CD1c-positive myeloid dendritic cell (primary cell): Measurements from ENCODE around the gene DNM1.
"Not testable (repeated sequence)": the region's sequence is repeated elsewhere in the genome, so short reads cannot be mapped to it uniquely, and the experiment has no call there.

Experiments
- DNase-seq: peaks from one replicate; pipeline ENCODE4 v3.0.0-alpha.2; 2016; ENCODE audit errors: extremely low spot score

The DNM1 gene

GRCh38 chr9:128276574-128277270, 73.5 kb downstream of the DNM1 start:
- peak; percentile 8 for DNase-seq

DNA sequence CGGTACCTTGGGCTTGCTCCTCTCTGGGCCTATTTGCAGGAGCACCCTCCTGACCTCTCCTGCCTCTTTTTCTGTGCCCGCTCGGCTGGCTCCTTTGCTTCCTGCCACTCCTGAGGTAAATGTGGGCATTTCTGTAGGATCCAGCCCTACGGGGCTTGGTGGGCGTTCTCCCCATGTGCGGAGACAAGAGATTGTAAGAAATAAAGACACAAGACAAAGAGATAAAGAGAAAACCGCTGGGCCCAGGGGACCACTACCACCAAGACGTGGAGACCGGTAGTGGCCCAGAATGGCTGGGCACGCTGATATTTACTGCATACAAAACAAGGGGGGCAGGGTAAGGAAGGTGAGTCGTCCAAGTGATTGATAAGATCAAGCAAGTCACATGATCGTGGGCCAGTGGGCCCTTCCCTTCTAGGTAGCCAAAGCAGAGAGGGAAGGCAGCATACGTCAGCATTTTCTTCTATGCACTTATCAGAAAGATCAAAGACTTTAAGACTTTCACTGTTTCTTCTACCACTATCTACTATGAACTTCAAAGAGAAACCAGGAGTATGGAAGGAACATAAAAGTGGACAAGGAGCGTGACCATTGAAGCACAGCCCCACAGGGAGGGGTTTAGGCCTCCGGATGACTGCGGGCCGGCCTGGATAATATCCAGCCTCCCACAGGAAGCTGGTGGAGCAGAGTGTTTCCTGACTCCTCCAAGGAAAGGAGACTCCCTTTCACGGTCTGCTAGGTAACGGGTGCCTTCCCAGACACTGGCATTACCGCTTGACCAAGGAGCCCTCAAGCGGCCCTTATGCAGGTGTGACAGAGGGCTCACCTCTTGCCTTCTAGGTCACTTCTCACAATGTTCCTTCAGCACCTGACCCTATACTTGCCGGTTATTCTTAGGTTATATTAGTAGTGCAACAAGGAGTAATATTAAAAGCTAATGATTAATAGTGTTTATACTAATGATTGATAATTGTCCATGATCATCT, 76.2 kb downstream of the DNM1 start:
- DNase-seq, result not testable (repeated sequence)

DNA sequence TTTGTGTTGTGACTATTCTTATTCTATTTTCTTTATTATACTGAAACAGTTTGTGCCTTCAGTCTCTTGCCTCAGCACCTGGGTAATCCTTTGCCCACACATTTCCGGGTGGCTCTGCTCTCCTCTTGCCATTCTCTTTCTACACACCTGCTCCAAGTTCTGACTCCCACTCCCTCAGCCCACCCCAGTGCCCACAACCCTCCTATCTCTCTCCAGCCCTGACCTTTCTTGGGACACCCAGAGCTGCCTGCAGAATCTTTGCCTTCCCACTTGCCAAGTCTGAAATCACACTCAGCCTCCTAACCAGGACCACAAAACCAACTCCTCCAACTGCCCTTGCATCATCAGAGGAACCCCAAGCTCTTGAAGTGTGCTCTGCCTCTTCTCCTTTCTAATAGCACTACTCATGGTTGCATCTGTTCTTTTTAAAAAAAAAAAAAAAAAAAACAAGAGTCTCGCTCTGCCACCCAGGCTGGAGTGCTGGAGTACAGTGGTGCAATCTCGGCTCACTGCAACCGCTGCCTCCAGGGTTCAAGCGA, 77.0 kb downstream of the DNM1 start:
- DNase-seq, result no peak

- no peak for DNase-seq
Measured at GRCh38 chr9:128282500-128282899, 79.3 kb downstream of the DNM1 start.

- DNase-seq, result no peak
Measured at GRCh38 chr9:128285033-128285784, 82.0 kb downstream of the DNM1 start.

- DNase-seq, result no peak
Measured at GRCh38 chr9:128286440-128286839, 83.3 kb downstream of the DNM1 start.

DNA sequence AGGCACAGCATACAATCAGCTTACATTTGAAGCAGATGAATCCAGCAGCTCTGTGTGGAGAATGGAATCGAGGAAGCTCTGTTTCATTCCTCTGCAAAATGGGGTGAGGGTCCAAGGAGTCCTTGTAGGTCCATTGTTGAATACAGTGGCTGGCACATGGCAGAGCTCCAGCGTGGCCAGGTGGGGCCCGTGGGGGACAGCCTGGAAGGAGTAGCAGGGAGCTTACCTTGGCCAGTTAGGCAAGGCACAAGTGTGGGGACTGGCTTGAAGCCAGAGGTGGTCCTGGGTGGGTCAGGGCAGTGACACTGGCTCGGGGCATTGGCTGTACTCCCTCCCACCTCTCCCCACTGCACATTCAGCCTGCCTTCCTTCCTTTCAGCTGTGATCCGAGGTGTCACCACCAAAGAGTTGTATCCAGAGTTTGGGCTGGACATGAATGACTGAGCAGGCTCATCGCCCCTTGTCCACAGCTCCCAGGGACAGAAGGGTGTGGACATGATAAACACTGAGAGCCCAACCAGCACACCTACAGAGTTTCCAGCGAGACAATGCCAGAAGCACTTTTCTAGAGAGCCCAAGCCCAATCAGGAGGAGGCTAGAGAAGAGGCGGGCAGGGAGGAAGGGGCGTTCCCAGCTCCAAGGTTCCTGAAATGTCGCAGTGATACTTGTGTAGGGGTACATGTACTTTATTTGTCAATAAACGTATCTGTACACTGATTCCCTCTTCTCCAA, 85.3 kb downstream of the DNM1 start:
- DNase-seq, result no peak

- no peak for DNase-seq
Measured at GRCh38 chr9:128292009-128292408, 88.8 kb downstream of the DNM1 start.

- DNase-seq, result no peak
Measured at GRCh38 chr9:128293091-128293490, 89.9 kb downstream of the DNM1 start.

- no peak for DNase-seq
Measured at GRCh38 chr9:128294142-128294541, 91.0 kb downstream of the DNM1 start.

DNA sequence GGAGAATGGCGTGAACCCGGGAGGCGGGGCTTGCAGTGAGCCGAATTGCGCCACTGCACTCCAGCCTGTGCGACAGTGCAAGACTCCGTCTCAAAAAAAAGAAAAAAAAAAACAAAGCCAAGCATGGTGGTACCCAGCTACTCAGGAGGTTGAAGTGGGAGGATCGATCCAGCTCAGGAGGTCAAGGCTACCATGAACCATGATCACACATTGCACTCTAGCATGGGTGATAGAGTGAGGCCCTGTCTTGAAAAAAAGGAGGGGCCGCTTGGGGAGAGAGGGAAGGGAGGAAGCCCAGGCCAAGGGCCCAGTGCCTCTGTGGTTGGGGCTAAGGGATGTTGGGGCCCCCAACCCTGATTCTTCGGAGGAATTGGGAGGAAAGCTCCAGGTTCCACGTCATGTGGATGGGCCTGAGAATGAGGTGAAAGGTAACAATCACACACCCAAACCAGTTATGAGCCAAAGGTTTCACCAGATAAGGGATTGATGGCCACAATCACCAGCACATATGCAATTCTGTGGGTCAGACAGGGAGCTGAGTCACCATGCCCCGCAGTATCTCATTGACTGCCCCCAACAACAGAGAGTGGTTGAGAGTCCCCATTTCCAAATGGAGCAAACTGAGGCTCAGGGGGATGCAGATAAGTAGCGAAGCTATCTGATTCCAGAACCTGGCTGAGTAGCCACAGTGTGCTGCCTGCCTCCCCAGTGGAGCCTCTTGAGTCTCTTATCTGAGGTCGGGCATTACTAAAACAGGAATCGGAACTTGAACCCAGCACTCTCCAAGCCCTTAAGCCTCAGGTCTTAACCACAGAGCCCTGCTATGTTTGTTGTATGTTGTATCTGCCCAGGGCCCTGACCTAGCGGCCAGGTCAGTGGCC, 93.4 kb downstream of the DNM1 start:
- no peak for DNase-seq

- DNase-seq, result no peak
Measured at GRCh38 chr9:128297221-128297773, 94.1 kb downstream of the DNM1 start.

- DNase-seq, result no peak
Measured at GRCh38 chr9:128298535-128299482, 95.6 kb downstream of the DNM1 start.

GRCh38 chr9:128304136-128304970, 101.2 kb downstream of the DNM1 start:
- peak; percentile 2 for DNase-seq
